Fibroblast of skin of scalp (primary cell): ENCODE results near the gene ANO10.
"Not testable (repeated sequence)": the region's sequence is repeated elsewhere in the genome, so short reads cannot be mapped to it uniquely, and the experiment has no call there.

Experiments
- DNase-seq: peaks from one replicate; pipeline ENCODE4 v3.0.0-alpha.2; 2013

The ANO10 gene

DNA sequence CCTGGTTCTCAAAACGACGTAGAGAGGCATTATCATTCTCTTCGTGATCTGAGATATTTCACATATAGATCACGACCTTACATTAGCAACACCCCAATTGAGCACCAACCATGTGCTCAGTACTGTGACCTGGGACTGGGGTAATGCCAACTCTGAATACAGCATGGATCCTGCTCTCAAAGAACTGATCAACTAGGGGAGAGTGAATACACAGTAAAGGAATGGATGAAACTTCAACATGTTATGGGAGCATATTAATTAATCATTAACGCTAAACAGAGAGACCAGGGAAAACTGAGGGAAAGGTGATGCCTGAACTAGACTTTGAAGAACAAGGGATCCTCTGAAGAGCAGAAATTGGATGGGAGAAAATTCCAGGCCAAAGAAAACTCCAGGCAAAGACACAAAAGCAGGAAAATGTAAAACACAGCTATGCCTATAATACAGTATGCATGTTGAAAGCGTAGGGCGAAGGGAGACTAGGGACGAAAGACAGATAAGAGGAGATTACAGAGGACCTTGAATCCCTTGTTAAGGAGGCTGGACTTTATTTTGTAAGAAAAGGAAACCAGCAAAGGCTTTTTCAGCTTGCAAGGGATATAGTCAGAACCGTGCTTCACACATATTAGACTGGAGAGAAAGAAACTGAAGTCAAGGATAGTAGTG lies 105.7 kb downstream of the ANO10 start:
- DNase-seq: no peak

DNA sequence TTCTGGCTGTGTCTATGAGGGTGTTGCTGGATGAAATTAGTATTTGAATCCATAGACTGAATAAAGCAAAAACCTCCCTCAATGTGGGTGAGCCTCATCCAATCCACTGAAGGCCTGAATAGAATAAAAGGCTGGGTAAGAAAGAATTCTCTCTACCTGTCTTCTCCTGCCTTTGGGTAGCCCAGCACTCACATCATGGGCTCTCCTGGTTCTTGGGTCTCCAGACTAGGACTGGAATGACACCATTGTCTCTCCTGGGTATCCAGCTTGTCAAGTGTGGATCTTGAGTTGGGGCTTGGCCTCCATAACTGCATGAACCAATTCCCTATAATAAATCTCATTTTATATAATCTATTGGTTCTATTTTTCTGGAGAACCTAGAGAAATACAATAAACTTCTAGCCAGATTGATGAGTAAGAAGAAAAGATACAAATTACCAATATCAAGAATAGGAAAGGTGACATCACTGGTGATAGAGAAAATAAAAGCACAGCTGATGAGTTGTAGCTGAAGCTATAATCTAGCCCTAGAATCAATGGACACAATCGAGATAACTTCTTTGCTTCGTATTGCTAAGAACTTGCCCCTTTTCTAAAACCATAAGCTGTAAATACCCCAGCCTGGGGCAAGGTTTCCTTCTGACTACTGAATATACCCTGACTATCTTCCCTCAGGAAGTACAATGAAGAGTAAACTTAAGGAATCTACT lies 106.4 kb downstream of the ANO10 start:
- no peak for DNase-seq

DNA sequence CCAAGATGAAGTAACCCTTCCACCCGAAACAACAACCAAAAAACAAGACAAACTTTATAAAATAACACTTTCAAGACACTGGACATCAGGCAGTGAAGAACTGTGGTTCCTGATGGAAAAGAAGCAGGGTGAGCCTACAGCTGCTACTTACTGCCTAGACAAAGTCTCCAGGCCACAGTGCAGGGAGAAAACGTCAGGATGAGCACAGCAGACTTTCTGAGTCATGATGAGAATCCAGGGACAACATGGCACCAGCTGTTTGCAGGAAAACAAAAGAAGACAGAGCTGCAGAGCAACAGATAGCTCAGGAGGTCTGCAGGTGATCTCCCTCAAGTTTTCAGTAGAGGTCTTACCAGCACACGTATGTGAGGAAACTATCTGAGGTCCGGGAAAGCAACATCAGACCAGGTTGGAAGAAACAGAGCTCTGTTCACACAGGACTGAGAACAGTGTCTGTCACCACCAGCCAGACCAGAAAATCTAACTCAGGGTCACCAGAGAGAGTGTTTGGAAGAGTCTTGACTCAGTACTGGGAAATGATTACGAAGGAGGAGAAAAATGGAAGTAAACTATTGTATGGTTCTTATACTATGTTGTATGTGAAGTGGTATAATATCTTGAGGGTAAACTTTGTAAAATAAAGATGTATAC lies 108.9 kb downstream of the ANO10 start:
- DNase-seq: no peak

DNA sequence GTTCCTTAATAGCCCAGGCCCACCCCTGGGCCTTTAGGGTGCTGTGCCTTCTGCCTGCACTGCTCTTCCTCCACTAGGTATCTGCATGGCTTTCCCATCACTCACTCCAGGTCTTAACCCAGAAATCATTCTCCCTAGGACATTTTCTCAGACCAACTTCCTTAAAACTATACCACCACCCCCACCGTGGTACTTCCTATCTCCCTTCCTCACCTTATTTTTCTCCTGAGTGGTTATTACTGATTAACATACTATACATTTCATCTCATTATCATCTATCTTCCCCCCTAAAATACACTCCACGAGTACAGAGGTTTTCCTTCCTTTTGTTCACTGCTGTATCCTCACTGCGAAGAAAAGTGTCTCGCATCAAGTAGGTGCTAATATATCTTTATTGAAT lies 115.2 kb downstream of the ANO10 start:
- no peak for DNase-seq

DNA sequence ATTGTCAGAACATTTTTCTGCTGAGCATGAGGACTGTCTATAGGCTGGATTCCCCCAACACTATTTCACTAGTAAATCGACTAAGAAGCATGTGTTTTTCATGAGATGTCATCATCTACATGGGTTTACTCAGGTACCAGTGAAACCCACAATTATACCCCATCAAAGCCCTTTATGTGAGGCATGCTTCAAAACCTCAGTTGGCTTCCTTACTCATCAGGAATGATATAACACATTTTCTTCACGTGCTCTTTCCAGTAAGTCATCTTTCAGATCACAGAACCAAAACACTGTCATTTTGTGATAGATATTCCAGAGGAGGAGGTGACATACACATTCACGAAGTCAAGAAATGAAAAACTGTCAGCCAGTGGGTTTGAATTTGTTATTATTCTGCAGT lies 116.5 kb downstream of the ANO10 start:
- peak; percentile 60 for DNase-seq

DNA sequence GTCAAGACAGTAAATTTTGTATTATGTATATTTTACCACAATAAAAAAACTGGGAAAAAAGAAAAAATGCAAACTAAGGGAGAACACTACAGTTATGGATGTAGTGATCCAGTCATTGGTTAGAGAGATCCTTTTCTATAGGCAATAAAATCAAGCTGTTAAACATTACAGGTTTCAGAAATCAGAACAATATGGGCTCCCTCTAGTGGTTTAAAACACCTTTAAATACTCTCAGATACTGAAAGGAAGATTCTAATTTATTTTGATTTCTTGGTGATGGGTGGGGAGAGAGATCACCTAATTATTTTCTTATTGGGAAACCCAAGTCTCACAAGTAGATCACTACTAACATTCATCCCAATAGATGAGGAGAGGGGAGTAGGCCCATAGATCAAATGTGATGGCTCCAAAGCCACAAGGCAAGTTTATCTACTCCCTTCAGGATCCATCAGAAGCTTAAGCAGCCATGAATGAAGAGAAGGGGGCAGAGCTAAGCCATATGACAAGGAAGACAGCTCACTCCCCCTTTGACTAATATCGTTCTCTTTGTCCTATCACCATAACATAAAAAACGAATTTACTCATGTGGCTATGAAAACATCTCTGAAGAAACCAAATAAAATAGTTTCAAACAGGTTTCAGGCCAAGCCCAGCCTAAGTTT lies 118.6 kb downstream of the ANO10 start:
- peak; percentile 33 for DNase-seq

DNA sequence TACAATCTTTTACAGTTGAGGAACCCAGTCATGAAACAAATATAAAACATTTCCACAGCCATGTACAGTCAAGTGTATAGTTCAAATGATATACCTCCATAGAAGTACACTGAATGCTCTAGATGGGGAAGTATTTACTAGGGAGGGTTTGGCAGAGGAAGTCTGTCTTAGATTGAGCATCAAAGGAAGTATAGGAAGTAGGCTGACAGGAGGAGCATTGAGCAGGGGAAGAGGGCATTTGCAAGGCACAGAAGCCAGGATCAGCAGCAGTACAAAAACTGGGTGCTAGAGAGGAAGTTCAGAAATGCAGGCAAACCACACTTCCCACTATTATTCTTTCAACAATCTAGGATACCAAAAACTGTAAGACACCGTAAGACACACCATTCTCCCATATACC lies 122.6 kb downstream of the ANO10 start:
- DNase-seq: no peak

DNA sequence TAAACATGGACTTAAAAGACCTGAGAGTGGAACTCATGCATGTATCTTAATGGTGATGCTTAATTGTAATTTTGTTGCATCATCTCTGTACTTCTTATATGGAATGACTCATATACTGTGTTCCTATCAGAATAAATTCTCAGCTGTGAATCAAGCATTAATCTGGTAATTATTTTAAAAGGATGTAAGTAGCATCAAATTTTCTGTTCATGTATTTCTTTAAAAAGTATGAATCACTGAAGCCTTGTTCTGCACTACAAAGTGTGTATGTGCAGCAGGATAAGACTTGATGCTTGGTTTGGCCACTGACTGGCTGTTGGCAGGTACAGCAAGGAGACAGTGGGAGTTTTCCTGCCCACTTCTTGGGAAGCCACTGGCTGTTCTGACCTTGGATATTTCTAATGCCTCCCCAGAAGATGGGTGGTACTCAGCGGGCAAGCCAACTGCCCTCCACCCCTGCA lies 123.9 kb downstream of the ANO10 start:
- peak; percentile 58 for DNase-seq

DNA sequence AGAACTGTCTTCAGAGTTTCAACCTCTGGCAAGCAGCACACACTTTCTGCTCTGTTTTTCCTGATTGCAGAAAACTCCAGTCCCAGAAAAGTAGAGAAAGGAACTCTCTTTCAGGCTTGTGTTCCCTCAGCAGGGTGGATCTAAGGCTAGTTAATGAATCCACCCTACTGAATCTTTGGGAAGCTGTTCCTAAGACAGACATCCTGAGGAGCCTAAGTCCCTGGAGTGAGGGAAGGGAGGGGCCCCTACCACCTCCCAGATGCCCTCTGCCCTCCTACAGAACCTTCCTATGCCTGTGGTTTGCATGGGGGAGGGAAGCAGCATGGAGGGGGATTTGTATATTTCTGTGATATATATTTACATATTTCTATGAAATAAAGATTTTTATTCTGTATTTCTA lies 124.4 kb downstream of the ANO10 start:
- DNase-seq: peak; percentile 9

DNA sequence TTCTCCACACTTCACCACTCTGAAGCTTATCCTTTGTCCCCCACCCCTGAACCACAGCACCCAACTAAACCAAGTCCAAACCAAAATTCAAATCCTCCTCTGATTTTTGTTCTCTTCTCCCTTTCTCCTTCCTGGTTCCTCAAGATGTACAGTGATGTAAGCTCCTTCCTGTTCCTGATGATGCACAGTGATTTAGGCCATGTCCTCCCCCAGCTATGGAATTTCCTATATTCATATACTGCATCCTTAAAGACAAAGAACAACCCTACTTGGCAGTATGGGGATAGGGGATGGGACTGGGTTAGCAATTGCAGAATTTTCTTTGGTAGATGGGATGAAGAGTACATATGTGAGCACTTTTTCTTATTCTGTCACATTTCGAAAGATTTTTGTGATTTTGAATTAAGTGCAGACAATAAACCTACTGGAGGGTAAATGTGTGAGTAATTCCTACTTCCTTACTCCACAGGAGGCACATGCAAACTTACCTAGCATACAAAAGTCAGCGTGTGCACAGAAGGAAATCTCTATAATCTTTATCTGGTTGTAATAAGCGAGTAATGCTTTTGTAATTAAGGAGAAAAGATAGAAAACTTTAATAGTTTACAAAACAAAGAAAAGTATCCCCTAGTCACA lies 125.0 kb downstream of the ANO10 start:
- DNase-seq: peak; percentile 31

DNA sequence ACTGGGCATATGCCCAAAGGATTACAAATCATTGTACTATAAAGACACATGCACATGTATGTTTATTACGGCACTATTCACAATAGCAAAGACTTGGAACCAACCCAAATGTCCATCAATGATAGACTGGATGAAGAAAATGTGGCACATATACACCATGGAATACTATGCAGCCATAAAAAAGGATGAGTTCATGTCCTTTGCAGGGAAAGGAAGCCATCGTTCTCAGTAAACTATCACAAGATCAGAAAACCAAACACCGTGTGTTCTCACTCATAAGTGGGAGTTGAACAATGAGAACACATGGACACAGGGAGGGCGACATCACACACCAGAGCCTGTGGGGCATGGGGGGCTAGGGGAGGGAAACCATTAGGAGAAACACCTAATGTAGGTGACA lies 128.9 kb downstream of the ANO10 start:
- DNase-seq: not testable (repeated sequence)

DNA sequence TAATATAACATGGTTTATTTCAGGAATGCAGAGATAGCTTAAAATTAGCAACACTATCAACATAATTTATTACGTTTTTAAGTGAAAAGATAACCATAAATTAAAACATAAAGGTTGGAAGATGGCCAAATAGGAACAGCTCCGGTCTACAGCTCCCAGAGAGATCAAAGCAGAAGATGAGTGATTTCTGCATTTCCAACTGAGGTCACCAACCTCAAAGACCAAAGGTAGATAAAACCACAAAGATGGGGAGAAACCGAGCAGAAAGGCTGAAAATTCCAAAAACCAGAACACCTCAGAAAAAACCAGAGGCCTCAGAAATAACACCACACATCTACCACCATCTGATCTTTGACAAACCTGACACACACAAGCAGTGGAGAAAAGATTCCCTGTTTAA lies 130.0 kb downstream of the ANO10 start:
- not testable (repeated sequence) for DNase-seq

DNA sequence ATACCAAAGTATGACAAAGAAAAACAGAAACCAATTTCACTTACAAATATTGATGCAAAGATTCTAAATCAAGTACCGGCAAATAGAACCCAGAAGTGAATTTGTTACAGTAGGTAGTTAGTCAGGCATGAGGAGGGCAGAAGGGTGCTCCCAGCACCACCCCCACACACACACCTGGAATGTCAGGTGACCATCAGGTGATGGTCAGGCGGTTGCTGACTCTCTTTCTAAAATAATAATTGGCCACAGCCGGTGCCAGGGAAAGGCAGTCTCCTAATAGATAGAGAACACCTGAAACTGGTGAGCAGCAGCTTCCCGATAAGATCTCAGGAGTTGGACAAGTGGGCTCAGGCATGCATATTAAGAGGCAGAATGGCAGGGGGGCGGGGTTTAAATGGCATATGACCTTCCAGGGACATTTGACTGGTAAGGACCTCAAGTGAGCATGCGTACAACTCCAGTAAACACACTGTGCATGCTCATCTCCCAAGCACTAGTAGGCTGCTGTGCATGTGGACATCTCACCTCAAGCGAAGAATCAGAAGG lies 131.1 kb downstream of the ANO10 start:
- no peak for DNase-seq

DNA sequence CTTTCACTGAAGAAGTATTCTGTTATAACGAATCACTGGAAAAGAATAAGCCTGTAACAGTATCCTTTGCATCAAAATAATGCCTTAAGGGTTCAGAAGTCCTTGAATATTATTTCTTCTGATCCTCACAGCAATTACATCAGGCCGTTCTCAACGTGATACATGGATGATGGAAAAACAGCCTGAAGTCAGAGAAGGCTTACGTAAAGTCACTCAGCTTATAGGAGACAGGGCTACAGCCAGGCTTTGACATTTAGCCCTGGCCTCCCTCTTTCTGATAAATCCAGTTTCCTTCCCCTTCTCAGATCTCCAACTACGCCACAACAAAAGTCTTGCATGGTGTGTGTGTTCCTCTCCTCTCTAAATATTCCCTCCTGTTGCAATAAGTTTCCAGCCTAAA lies 131.9 kb downstream of the ANO10 start:
- no peak for DNase-seq

DNA sequence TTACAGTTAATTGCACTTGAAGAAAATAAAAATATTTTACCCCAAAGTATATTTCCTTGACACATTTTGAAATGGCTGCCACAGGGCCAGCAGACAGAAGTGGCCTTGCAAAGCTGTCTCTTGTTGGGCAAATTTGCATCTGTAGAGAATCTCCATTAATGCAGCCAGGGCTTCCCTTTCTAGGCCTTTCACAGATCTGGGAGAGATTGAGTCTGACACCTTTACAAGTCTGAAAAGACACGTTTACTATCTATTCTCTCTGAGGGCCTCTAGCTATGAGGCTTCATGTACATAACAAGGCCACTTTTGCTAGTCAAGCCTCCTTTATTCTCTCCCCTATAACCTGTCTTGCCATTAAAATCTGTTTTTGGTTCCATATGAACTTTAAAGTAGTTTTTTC lies 135.9 kb downstream of the ANO10 start:
- no peak for DNase-seq

DNA sequence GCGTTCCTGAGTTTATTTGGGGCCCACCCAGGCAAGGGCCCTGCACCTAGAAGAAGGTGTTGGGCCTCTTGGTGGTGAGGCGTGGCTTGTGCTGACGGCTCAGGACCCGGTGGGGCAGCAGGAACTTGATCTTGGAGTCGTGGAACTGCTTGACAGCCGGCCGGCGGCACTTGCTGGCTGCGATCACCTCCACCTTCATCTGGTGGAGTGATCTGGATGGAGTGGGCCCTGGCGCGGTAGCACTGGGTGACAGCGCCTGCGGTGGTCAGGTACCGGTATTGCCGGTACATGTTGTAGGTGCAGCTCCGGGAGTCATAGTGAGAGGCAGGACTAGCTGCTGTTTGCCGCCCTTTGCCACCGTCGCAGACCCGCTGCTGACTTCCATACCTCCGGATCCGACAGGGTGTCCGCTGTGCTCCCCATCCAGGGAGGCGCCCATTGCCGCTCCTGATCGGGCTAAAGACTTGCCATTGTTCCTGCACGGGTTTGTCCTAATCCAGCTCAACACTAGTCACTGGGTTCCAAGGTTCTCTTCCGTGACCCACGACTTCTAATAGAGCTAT lies 136.8 kb downstream of the ANO10 start:
- DNase-seq: no peak

DNA sequence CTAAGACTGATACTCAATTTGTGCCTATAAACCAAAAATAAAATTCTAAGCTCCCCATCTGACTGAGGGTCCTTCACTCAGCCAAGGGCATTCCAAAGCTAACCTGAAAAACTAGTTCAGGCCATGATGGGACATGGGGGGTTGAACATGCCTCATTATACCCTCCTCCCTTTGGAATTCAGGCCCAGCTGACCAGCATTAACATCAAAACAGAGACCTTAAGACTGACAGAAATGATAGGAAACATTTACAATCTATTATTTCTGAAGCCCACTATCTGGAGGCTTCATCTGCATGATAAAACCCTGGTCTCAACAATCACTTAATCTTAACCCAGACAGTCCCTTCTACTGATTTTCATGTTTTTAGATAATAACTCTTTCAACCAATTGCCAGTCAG lies 140.4 kb downstream of the ANO10 start:
- no peak for DNase-seq

DNA sequence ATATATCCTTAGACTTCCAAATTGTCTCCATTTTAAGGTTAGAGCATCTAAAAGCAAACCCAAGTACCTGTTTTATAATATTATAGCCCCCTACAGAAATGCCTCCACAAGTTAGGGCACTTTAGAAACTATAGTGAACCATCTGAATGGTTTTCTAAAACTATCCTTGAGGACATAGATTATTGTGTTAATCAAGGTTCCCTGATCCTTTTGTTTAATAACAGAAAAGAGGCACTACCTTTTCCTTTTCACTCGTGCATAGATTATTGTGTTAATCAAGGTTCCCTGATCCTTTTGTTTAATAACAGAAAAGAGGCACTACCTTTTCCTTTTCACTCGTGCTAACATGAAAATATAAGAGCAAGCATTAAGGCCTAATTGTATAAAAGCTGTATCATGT lies 143.0 kb downstream of the ANO10 start:
- not testable (repeated sequence) for DNase-seq

DNA sequence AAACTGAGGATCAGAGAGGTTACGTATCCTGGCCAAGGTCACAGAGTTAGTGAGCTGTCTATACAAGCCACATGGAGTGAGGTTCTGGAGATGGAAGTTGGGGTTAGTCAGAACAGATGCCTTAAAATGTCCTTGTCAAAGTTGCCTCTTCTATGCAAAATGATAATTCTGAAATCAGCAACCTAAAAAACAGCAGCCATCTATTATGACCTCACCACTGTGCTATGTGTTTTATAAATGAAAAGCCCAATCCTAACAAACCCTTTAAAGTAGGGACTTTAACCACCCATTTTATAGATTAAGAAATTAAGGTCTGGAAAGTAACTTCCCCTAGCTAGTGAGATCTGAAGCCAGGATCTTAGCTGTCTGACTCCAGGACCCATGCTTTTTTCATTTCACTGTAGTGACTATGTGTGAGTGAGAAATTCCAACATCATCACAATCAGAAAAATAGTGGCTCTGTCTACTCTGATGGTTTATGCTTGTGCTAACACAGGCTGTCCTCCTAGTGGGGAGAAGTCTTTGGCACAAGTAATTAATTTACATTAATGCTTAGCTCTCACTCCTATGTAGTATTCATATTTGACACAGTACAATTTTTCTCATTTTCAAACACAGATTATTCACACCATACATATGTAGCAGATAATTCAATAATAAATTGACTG lies 143.6 kb downstream of the ANO10 start:
- no peak for DNase-seq

DNA sequence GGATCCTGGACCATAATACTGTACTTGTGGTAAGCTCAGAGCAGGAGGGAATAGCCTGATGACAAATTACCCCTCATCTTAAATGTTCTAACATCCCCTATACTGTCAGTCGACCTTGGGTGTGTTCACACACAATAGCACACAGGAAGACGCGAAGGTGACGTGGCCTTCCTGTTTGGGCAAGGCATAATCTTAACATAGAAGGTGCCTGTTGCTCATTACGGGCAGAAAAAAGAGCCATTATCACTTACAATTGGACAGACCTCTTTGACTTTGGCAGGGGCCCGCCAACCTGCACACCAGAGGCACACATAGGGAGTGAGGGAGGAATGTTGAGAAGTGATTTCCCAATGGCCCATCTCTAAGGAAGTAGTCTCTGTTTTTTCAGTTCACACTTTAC lies 144.2 kb downstream of the ANO10 start:
- no peak for DNase-seq

DNA sequence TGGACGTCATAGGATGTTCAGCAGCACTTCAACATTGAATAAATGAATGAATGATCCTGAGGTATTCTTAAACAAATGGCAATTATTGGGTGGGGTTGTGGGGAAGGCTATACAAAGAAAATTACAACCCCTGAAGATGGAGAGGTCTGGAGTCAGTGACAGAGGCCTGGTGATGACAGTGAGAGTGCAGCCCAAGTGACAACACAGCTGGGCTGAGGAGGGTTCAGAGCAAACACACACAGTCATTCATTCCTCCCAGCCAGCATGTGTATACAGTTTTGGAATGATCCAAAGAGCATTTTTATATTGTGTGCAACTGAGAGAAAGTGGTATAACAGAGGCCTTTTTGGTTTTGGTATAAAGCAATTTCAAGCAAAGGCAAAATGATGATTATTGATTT lies 148.1 kb downstream of the ANO10 start:
- no peak for DNase-seq

DNA sequence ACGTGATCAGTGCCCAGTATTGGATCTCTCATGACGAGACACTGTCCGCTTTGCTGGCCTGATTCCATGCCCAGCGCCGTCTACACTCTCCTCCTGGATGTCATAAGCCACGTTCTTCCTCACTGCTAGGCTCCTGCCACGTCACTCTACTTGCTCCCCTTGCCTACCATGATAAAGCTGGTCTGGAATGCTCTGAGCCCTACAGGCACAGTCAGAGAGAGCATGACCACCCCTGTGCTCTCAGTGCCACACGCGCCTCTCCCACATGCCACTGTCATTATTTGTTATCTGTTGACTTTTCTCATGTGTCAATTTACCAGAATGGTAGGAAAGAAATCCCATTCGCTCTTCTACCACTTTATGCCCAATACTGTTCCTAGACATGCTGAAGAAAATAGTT lies 148.6 kb downstream of the ANO10 start:
- no peak for DNase-seq
